ENCODE measurements around the gene ATAT1.

DNA sequence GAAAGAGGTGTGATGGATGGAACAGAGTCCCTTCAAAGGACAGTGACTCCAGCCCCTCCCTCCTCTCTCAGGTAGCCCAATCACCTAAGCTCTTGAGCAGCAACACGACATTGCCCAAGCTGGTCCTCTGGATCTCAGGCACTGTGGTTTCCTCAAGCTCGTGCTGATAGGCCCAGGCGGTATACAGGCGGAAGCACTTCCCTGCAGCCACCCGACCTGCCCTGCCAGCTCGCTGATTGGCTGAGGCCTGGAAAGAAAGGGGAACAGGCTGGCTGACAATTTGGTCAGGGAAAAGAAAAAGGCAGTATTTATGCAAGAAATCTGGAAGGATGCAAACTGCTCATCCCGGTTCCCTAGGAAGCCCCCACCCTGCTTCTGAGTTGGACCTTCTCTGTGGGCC, 29.8 kb downstream of the ATAT1 start:
- TF ChIP-seq RAD21 (IDR thresholded peaks at IDR 0.05; ENCODE audit: low read depth) (no peak), TEAD4 (IDR thresholded peaks at IDR 0.05) (no peak), TCF12 (IDR thresholded peaks at IDR 0.05; ENCODE audit: low read depth) (no peak), REST (IDR thresholded peaks at IDR 0.05; ENCODE audit: low read depth) (no peak), EP300 (IDR thresholded peaks at IDR 0.05; ENCODE audit: borderline replicate concordance) (no peak), CEBPB (IDR thresholded peaks at IDR 0.05) (no peak), ZBTB7A (IDR thresholded peaks at IDR 0.05; ENCODE audit: low read depth) (no peak)
